A549 treated with DMSO at 1 μM for 4 hours (cell line): ENCODE data around the gene DUSP23. TPM values are rescaled to one million over a fixed set of nuclear protein-coding genes. Genes with fewer than 3 reads are reported as not detected.

ENCODE experiments used
- total RNA-seq: library from RNA; stranded (reverse); fragments of 200-300 nt; extraction: Qiagen RNA extraction; gene quantifications from 5 replicates; pipeline ENCODE4 v1.2.3, GENCODE V29; 2022; ENCODE audit warnings: low read depth

Gene DUSP23
- total RNA-seq = 59.6 to 73.8 TPM (median 66.6 TPM) in 5 replicates

GRCh38 chr1:159780583-159781582, at the start of gene DUSP23:
TSS of gene DUSP23 (plus strand) at chr1:159780962. CDS start at chr1:159781101, 139 bp downstream.

GRCh38 chr1:159802111-159802510, 21.3 kb downstream of the DUSP23 start, which contains the start of gene FCRL6:
TSS of gene FCRL6 (plus strand) at chr1:159802360. CDS start at chr1:159802425, 65 bp downstream.

GRCh38 chr1:159826441-159827101, 45.8 kb downstream of the DUSP23 start, which contains the start of gene SLAMF8:
TSS of gene SLAMF8 (plus strand) at chr1:159826873. CDS start at chr1:159826899, 26 bp downstream.

Other genes starting within 250 kb of the DUSP23 start
- not detected in 5 replicates for gene OR10J5, start 245.0 kb upstream of the DUSP23 start, total RNA-seq
- not detected in 5 replicates for gene APCS, start 193.1 kb upstream of the DUSP23 start, total RNA-seq
- gene CRP, start 66.4 kb upstream of the DUSP23 start, total RNA-seq = not detected in 5 replicates
- not detected in 5 replicates for gene FCRL6, start 21.4 kb downstream of the DUSP23 start, total RNA-seq
- gene SLAMF8, start 45.9 kb downstream of the DUSP23 start, total RNA-seq = not detected in 5 replicates
- gene VSIG8, start 81.7 kb downstream of the DUSP23 start, total RNA-seq = 0.06 to 0.07 TPM in 2 of 5 replicates, not detected in the others
- 0.50 to 1.5 TPM (median 0.70 TPM) in 5 replicates for gene CFAP45, start 119.2 kb downstream of the DUSP23 start, total RNA-seq
- gene TAGLN2, start 144.5 kb downstream of the DUSP23 start, total RNA-seq = 1,033 to 1,078 TPM (median 1,056 TPM) in 5 replicates
- gene IGSF9, start 164.7 kb downstream of the DUSP23 start, total RNA-seq = 0.20 to 0.32 TPM (median 0.29 TPM) in 5 replicates
- 0.17 to 0.41 TPM (median 0.31 TPM) in 5 replicates for gene SLAMF9, start 173.3 kb downstream of the DUSP23 start, total RNA-seq